ENCODE measurements around the gene SLC16A13.

Gene SLC16A13

DNA sequence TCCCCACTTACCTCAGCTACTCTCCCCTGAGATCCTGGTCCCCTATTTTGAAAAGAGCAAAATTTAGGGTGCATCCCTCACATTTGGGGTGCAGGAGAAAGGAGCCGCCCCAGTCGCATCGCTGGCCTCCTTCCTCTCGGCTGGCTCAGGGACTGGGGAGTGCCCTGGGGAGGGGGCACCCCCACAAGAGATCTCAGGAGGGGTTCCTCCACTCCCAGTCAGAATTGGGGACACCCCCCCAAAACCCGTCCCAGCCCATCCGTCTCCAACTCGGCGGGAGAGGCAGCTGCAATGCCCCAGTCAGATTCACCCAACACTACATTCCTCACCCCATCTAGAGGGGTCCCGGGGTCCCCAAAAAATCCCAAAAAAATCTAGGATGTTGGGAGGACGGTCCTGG is 16.4 kb upstream of the SLC16A13 start:
- no peak for DNase-seq (ENCODE audit: low read depth)
- TF ChIP-seq, protein P1, sequence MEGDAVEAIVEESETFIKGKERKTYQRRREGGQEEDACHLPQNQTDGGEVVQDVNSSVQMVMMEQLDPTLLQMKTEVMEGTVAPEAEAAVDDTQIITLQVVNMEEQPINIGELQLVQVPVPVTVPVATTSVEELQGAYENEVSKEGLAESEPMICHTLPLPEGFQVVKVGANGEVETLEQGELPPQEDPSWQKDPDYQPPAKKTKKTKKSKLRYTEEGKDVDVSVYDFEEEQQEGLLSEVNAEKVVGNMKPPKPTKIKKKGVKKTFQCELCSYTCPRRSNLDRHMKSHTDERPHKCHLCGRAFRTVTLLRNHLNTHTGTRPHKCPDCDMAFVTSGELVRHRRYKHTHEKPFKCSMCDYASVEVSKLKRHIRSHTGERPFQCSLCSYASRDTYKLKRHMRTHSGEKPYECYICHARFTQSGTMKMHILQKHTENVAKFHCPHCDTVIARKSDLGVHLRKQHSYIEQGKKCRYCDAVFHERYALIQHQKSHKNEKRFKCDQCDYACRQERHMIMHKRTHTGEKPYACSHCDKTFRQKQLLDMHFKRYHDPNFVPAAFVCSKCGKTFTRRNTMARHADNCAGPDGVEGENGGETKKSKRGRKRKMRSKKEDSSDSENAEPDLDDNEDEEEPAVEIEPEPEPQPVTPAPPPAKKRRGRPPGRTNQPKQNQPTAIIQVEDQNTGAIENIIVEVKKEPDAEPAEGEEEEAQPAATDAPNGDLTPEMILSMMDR (IDR thresholded peaks at IDR 0.05; ENCODE audit: low read length, missing control alignments), result no peak
- no peak overlapping the region for H3K4me3 ChIP-seq (replicated peaks; ENCODE audit: low read depth, low read length)

DNA sequence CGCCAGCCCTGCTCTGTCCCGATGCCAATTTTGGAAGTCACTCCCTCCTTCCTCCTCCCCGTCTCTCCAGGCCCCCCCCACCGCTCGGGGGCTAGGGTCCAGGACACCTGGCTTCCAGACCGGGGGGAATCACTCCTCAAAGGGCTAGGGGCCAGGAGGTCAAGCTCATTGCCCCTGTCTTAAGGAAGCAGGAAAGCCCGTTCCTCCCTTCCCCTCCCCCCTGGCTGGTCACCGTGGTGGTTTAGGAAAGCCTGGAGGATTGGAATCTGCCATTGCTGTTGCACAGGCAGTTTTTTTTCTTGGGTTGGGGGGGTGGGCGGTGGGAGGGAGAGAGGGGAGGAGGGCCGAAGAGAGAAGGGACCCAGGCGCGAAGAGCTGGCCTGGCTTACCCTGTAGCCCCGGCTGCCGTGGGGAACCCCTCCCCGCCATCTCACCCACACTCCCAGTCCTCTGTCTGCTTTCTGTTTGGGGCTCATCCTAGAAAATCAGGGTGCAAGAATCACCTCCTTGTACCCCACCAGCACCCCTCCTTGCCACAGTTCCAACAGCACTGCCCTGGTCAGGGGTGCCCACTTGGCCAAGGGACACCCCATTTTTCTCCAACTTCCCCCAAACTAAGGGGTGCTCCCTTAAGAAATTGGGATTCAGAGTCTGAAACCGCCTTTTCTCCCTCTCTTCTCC is 15.8 kb upstream of the SLC16A13 start:
- H3K4me3 ChIP-seq (replicated peaks; ENCODE audit: low read depth, low read length), result peak overlapping the region; percentile 48
- peak; percentile 61 for DNase-seq (ENCODE audit: low read depth)
- TF ChIP-seq, protein P1 (IDR thresholded peaks at IDR 0.05; ENCODE audit: low read length, missing control alignments), result no peak

DNA sequence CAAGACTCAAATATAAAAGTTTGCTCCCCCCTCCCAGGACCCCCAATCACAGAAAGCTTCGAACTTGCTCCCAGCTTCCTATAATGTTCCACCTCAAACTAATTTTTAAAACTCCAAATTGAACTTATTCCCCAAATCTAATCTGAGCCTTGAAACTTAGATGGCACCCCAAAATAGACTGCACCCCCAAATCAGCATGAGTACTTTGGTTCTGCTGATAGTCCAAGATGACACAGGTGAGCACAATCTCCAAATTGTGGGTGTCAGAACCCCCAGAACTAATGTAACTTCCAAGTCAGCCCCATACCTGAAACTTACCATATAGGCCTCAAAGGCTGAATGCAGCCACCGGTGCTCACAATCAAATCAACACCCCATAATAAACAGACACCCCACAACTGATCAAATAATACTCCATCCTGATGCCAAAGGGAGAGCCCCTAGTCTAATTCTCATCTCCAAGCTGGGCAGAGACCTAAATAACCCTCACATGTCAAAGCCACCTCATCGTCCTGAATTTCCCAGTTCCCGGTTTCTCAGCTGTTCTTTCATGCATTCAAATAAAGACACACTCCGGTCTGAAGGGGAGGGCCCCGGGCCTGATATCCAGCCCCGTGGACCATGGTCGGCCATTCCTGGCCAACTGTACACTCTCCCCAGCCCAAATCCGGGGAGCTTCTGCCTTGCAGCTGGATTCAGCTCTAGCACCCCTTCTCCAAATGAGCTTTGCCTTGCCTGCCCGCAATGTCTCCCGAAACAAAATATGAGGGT is 14.7 kb upstream of the SLC16A13 start:
- DNase-seq (ENCODE audit: low read depth), result no peak
- no peak overlapping the region for H3K4me3 ChIP-seq (replicated peaks; ENCODE audit: low read depth, low read length)
- TF ChIP-seq, protein P1 (IDR thresholded peaks at IDR 0.05; ENCODE audit: low read length, missing control alignments), result no peak

DNA sequence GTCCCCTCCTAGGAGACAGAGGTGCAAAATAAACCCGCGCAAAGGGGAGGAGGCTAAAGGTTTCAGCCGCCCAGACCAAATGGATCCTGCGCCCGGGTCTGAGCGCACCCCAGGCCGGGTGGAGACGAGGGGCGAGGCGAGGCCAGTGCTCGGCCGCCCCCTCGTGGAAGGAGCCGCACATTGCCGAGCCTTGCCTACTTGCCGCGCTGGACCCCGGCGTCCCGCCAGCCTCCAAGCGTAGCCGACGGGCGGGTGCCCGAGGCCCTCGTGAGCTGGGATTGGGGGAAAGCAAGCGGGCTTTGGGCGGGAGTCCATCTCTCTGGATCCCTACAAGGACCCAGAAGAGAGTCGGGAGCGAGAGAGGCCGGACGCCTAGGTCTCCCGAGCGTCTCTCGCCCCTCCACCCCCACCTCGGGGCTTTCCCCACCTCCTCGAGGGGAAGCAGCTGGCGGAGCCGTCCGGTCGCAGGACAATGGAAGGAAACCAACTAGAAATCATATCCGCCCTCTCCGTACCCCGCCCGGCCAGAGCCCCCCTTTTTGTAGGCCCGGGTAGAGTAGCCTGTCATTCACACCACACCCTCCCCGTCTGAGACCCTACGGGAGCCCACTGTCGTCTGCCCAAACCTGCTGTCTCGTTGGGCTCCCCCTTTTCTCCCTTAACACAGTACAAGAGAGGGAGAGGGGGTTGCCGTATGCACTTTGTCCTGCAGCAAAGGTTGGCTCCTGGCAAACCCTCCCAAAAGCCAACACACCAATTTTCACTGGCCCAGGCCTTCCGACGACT is 13.6 kb upstream of the SLC16A13 start:
- peak overlapping the region; percentile 28 for H3K4me3 ChIP-seq (replicated peaks; ENCODE audit: low read depth, low read length)
- TF ChIP-seq, protein P1 (IDR thresholded peaks at IDR 0.05; ENCODE audit: low read length, missing control alignments), result peak; percentile 75
- peak; percentile 70 for DNase-seq (ENCODE audit: low read depth)

DNA sequence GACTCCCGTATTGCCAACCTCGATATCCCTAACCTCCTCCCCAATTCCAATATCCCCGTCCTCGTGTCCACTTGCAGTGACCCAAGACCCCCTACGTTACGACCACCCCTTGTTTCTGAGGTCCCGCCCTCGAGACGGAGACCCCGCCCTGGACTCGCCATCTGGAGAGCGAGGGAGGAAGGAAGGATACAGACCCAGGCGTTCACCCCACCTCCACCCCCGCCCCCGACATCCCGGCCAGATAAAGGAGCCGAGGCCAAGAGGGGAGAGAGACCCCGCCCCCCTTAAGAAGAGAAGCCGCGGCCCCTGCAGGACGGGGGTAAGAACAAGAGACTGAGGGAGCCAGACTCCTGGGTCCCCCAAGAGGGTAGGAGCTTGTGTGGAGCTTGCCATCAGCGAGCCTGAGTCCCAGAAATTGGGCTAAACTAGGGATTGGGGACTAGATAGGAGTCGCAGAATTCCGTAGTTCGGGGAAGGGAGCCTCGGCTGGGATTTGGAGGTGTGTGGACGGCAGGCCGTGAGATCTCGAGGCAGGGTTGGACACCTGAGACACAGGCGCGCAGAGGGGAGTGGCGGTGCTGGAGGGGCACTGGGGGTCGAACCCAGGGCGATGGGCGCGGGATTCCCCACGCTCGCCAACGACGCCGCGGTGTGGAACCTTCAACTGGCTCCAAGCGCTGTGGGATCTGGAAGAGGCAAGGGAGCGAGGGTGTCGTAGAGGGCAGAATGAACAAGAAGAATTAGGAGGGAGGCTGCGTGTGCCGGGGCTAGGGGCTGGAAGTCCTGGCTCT is 12.8 kb upstream of the SLC16A13 start, which contains the start of gene BCL6B:
Gene BCL6B (plus strand): TSS at position 270 of the 791 bp plus-strand sequence. CDS start 622 bp downstream, outside the sequence.
- H3K4me3 ChIP-seq (replicated peaks; ENCODE audit: low read depth, low read length), result peak within 1 kb of the TSS; percentile 39
- no peak for DNase-seq (ENCODE audit: low read depth)
- TF ChIP-seq, protein P1 (IDR thresholded peaks at IDR 0.05; ENCODE audit: low read length, missing control alignments), result no peak

Data from fibroblast of pulmonary artery (primary cell).